ENCODE measurements around the gene IL15RA. TPM values are rescaled to one million over a fixed set of nuclear protein-coding genes. Genes with fewer than 3 reads are reported as not detected.

IL15RA gene
- total and polyA plus RNA-seq, 7 experiments from 2014 or later: 2.9 to 24.9 (median 5.6) TPM

- H3K36me3 Mint-ChIP-seq: peaks cover 0 to 8% (median 4%) of the 10 kb centered on the region in 5 donors
- intact Hi-C loops (cut with micrococcal nuclease): no loop called here
These were observed 24.5 kb downstream of the IL15RA start for GRCh38 chr10:5952731-5953385.

GRCh38 chr10:5951721-5952407 is 25.5 kb downstream of the IL15RA start:
- no peak for ATAC-seq
- peaks cover 0 to 7% (median 3%) of the 10 kb centered on the region in 5 donors for H3K36me3 Mint-ChIP-seq
- ChIA-PET POLR2A (no interaction called here), CTCF (interaction anchor here (0.7 kb wide), 1 partner anchor 447 kb away, joined by 3 read pairs; no protein-coding TSS in a partner anchor)
- H3K27me3 Mint-ChIP-seq: no peaks in the 10 kb centered on the region
- no peaks in the 10 kb centered on the region for H3K9me3 ChIP-seq (ENCODE audit: control insufficient read depth in 2 of 3, low read length in 3 of 3)
- intact Hi-C loops (cut with micrococcal nuclease): no loop called here
- no peak overlapping the region for H3K27ac Mint-ChIP-seq
- H3K4me3 Mint-ChIP-seq: no peak overlapping the region
- H3K27me3 ChIP-seq (ENCODE audit: control insufficient read depth in 2 of 2, insufficient read depth in 2 of 2, low read length in 2 of 2): no peaks in the 10 kb centered on the region
- DNase-seq: no peak
- no peaks in the 10 kb centered on the region for H3K36me3 ChIP-seq (ENCODE audit: control insufficient read depth in 2 of 3, insufficient read depth in 3 of 3, low read length in 3 of 3)
- H3K4me3 ChIP-seq (ENCODE audit: low read length): no peak overlapping the region
- H3K9me3 Mint-ChIP-seq: peaks cover 0 to 2% (median 0%) of the 10 kb centered on the region in 11 donors
- H3K4me1 Mint-ChIP-seq: peaks cover 0 to 8% (median 0%) of the 10 kb centered on the region in 7 donors
- H3K4me1 ChIP-seq (ENCODE audit: control insufficient read depth in 2 of 2, insufficient read depth in 2 of 2, low read length in 2 of 2): no peaks in the 10 kb centered on the region
- H3K27ac ChIP-seq (ENCODE audit: low read depth, low read length): no peak overlapping the region

More at GRCh38 chr10:5952731-5953385, 24.5 kb downstream of the IL15RA start:
- no peak for ATAC-seq
- Mint-ChIP-seq H3K27ac (peak overlapping the region in 1 of 9 donors; percentile 40), H3K27me3 (no peaks in the 10 kb centered on the region), H3K9me3 (peaks cover 0 to 2% (median 0%) of the 10 kb centered on the region in 11 donors), H3K4me1 (peaks cover 0 to 6% (median 0%) of the 10 kb centered on the region in 7 donors), H3K4me3 (no peak overlapping the region)
- Histone ChIP-seq H3K4me3 (ENCODE audit: low read length) (no peak overlapping the region), H3K36me3 (ENCODE audit: control insufficient read depth in 2 of 3, insufficient read depth in 3 of 3, low read length in 3 of 3) (no peaks in the 10 kb centered on the region), H3K4me1 (ENCODE audit: control insufficient read depth in 2 of 2, insufficient read depth in 2 of 2, low read length in 2 of 2) (no peaks in the 10 kb centered on the region), H3K9me3 (ENCODE audit: control insufficient read depth in 2 of 3, low read length in 3 of 3) (no peaks in the 10 kb centered on the region), H3K27me3 (ENCODE audit: control insufficient read depth in 2 of 2, insufficient read depth in 2 of 2, low read length in 2 of 2) (no peaks in the 10 kb centered on the region), H3K27ac (ENCODE audit: low read depth, low read length) (no peak overlapping the region)
- CTCF ChIA-PET: no interaction called here
- DNase-seq: no peak
- POLR2A ChIA-PET: no interaction called here

GRCh38 chr10:5951167-5951711 is 26.1 kb downstream of the IL15RA start:
- no peaks in the 10 kb centered on the region for H3K27me3 ChIP-seq (ENCODE audit: control insufficient read depth in 2 of 2, insufficient read depth in 2 of 2, low read length in 2 of 2)
- DNase-seq (no peak), ATAC-seq (peak; percentile 50)
- H3K9me3 ChIP-seq (ENCODE audit: control insufficient read depth in 2 of 3, low read length in 3 of 3): no peaks in the 10 kb centered on the region
- no peaks in the 10 kb centered on the region for H3K27me3 Mint-ChIP-seq
- ChIA-PET POLR2A (interaction anchor here (0.6 kb wide), 1 partner anchor 35 kb away, joined by 3 read pairs; no protein-coding TSS in a partner anchor), CTCF (no interaction called here)
- H3K36me3 Mint-ChIP-seq: peaks cover 0 to 6% (median 3%) of the 10 kb centered on the region in 5 donors
- no peak overlapping the region for H3K27ac Mint-ChIP-seq
- H3K4me3 ChIP-seq (ENCODE audit: low read length): no peak overlapping the region
- intact Hi-C loops (cut with micrococcal nuclease): no loop called here
- H3K9me3 Mint-ChIP-seq: peaks cover 0 to 2% (median 0%) of the 10 kb centered on the region in 11 donors
- H3K36me3 ChIP-seq (ENCODE audit: control insufficient read depth in 2 of 3, insufficient read depth in 3 of 3, low read length in 3 of 3): no peaks in the 10 kb centered on the region
- H3K4me1 ChIP-seq (ENCODE audit: control insufficient read depth in 2 of 2, insufficient read depth in 2 of 2, low read length in 2 of 2): no peaks in the 10 kb centered on the region
- no peak overlapping the region for H3K27ac ChIP-seq (ENCODE audit: low read depth, low read length)
- H3K4me1 Mint-ChIP-seq: peaks cover 0 to 8% (median under 1%) of the 10 kb centered on the region in 7 donors
- H3K4me3 Mint-ChIP-seq: no peak overlapping the region

DNA sequence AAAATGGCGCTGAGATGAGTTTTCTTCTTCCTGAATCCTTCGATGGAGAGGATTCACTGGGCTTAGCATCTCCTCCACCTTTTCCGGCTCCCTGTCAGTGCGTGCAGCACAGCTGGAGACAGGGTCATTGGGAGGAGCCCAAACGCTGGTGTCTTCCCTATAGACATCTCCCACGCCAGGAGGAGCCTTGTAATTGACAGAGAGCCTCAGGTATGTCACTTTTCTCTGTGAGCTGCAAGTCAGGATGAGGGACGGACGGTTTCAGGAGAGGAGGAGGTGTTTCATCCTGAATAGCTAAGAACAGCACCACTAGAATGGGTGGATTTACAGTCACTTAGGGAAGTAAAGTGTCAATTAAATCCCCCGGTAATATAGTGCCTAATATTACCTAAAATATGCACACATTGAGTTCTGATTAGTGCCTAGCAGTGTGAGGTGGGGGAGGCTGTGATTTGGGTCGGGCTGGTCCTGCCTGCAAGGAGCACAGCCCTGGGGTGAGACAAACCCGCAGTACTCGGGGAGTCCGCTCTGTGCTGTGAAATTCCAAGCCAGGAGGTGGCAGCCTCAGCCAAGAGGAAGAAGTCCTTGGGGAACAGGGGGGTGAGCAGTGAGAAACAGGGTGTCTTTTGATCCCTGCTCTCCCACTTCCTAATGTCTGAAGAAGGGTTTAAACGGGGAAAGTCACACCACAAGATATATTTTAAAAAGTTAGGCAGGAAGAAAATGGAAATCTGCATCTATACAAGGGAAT is 28.2 kb downstream of the IL15RA start:
- H3K9me3 Mint-ChIP-seq: peaks cover 0 to 3% (median 0%) of the 10 kb centered on the region in 11 donors
- peaks cover 0 to 5% (median 3%) of the 10 kb centered on the region in 5 donors for H3K36me3 Mint-ChIP-seq
- H3K4me1 Mint-ChIP-seq: peaks cover 0 to 14% (median 8%) of the 10 kb centered on the region in 7 donors
- DNase-seq (peak in 2 of 9 donors; percentile 4 to 12), ATAC-seq (peak; percentile 28)
- CTCF ChIA-PET: no interaction called here
- POLR2A ChIA-PET: no interaction called here
- Histone ChIP-seq H3K27me3 (ENCODE audit: control insufficient read depth in 2 of 2, insufficient read depth in 2 of 2, low read length in 2 of 2) (no peaks in the 10 kb centered on the region), H3K4me1 (ENCODE audit: control insufficient read depth in 2 of 2, insufficient read depth in 2 of 2, low read length in 2 of 2) (no peaks in the 10 kb centered on the region), H3K9me3 (ENCODE audit: control insufficient read depth in 2 of 3, low read length in 3 of 3) (no peaks in the 10 kb centered on the region), H3K36me3 (ENCODE audit: control insufficient read depth in 2 of 3, insufficient read depth in 3 of 3, low read length in 3 of 3) (no peaks in the 10 kb centered on the region), H3K27ac (ENCODE audit: low read depth, low read length) (no peak overlapping the region), H3K4me3 (ENCODE audit: low read length) (no peak overlapping the region)
- intact Hi-C loops (cut with micrococcal nuclease): loop anchor here in 1 of 2 donors (1.0 kb wide), 1 partner anchor 139 kb away; no protein-coding TSS in a partner anchor
- no peaks in the 10 kb centered on the region for H3K27me3 Mint-ChIP-seq
- H3K27ac Mint-ChIP-seq: no peak overlapping the region
- no peak overlapping the region for H3K4me3 Mint-ChIP-seq

DNA sequence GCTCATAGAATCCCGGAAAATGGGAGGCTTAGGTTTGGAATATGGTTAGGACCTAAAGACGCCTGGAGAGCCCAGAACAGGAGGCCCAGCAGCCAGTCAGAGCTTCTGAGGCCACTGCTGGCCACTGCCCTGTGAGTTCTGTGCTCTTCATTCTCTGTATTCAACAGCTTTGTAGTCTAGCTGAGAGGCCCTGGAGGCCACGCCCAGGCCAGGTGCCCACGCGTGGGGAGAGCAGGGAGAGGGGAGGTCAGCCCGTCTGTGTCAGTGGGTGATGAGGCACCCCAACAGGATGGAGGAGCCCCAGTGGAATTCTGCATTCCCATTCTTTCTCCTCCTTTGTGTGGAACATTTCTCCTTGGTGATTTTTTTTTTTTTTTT is 29.1 kb downstream of the IL15RA start:
- no peaks in the 10 kb centered on the region for H3K9me3 ChIP-seq (ENCODE audit: control insufficient read depth in 2 of 3, low read length in 3 of 3)
- no peaks in the 10 kb centered on the region for H3K27me3 ChIP-seq (ENCODE audit: control insufficient read depth in 2 of 2, insufficient read depth in 2 of 2, low read length in 2 of 2)
- no peak overlapping the region for H3K4me3 ChIP-seq (ENCODE audit: low read length)
- H3K9me3 Mint-ChIP-seq: peaks cover 0 to 3% (median 0%) of the 10 kb centered on the region in 11 donors
- no peaks in the 10 kb centered on the region for H3K27me3 Mint-ChIP-seq
- ChIA-PET POLR2A (no interaction called here), CTCF (no interaction called here)
- no peak overlapping the region for H3K27ac Mint-ChIP-seq
- peaks cover 0 to 3% (median 3%) of the 10 kb centered on the region in 5 donors for H3K36me3 Mint-ChIP-seq
- no peaks in the 10 kb centered on the region for H3K4me1 ChIP-seq (ENCODE audit: control insufficient read depth in 2 of 2, insufficient read depth in 2 of 2, low read length in 2 of 2)
- intact Hi-C loops (cut with micrococcal nuclease): no loop called here
- H3K36me3 ChIP-seq (ENCODE audit: control insufficient read depth in 2 of 3, insufficient read depth in 3 of 3, low read length in 3 of 3): no peaks in the 10 kb centered on the region
- peaks cover 0 to 18% (median 8%) of the 10 kb centered on the region in 7 donors for H3K4me1 Mint-ChIP-seq
- no peak overlapping the region for H3K4me3 Mint-ChIP-seq
- ATAC-seq: no peak
- H3K27ac ChIP-seq (ENCODE audit: low read depth, low read length): no peak overlapping the region
- DNase-seq: no peak

DNA sequence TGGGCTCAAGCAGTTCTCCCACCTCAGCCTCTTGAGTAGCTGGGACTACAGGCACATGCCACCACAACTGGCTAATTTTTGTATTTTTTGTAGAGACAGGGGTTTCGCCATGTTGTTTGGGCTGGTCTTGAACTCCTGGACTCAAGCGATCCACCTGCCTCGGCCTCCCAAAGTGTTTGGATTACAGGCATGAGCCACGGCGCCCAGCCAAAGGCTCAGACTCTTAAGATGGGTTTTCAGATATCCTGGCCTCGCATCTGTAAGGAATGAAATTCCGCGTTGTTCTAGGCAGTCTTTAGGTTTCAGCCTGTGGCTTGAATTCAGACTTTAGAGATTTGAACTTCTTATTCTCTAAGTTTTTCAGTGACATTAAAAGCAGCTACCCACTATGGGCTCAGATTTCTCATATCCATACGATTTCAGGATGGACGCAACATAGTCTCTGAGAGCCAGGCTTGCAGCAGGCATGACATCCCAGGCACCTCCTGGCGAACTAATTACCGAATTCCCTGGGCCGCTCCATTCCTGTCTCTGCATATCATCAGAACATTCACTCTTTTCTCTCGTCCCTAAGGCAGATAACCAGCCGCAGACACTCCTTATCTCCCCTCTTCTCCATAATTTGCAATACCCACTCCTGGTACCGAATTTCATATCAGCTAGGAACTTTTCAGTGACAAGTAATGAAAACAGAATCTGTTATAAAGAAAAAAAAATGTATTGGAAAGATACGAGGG is 29.7 kb downstream of the IL15RA start:
- Mint-ChIP-seq H3K4me3 (no peak overlapping the region), H3K27me3 (no peaks in the 10 kb centered on the region), H3K9me3 (peaks cover 0 to 3% (median 0%) of the 10 kb centered on the region in 11 donors), H3K27ac (no peak overlapping the region), H3K36me3 (no peaks in the 10 kb centered on the region), H3K4me1 (peaks cover 0 to 18% (median 8%) of the 10 kb centered on the region in 7 donors)
- Histone ChIP-seq H3K27me3 (ENCODE audit: control insufficient read depth in 2 of 2, insufficient read depth in 2 of 2, low read length in 2 of 2) (no peaks in the 10 kb centered on the region), H3K4me1 (ENCODE audit: control insufficient read depth in 2 of 2, insufficient read depth in 2 of 2, low read length in 2 of 2) (no peaks in the 10 kb centered on the region), H3K36me3 (ENCODE audit: control insufficient read depth in 2 of 3, insufficient read depth in 3 of 3, low read length in 3 of 3) (no peaks in the 10 kb centered on the region), H3K27ac (ENCODE audit: low read depth, low read length) (no peak overlapping the region), H3K4me3 (ENCODE audit: low read length) (no peak overlapping the region), H3K9me3 (ENCODE audit: control insufficient read depth in 2 of 3, low read length in 3 of 3) (no peaks in the 10 kb centered on the region)
- POLR2A ChIA-PET: no interaction called here
- ATAC-seq (no peak), DNase-seq (no peak)
- intact Hi-C loops (cut with micrococcal nuclease): no loop called here
- CTCF ChIA-PET: no interaction called here
